ENCODE results near the gene RSPH1.

Gene RSPH1

DNA sequence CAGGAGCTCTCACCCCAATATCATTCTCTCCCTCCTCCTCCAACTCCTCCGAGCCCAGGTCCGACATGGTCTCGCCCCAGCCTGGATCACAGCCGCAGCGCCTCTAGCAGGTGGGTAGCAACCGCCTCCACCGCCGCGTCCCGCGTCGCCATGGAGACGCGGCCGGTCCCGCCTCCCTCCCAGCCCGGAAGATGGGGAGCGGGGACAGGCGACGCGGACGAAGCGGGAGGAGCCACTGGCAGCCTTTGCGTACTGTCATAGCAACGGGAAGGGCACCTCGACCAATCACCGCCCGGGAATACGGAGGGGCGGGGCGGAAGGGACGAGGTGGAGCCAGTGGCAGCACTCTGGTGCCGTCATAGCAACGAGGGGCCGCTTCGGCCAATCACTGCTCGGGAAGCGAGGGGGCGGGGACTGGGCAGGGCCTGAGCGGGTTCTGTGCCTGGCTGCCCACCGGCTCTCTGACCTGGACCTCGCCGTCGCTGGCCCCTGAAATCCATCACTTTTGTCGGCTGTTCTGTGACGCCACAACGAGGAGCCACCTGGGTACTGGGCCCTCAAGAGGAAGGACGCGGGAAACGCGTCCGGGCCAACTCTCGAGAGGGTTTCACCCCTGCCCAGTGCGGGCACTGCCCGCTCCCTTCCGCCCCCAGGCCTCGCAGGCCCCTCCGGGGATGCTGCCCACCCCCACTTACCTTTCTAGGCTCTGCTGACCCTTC, at the start of gene RSPH1:
Gene RSPH1, minus strand, starts transcription at position 105 of the 719 bp plus-strand sequence. Its CDS starts 38 bp downstream, at position 67.
- peak; percentile 93 to 97 for DNase-seq (ENCODE audit: low spot score in 2 of 2)
- peak within 1 kb of the TSS; percentile 92 for H3K27ac Mint-ChIP-seq
- H3K36me3 Mint-ChIP-seq, result no peaks in the 10 kb centered on the region
- H3K27me3 Mint-ChIP-seq, result peaks cover 3% of the 10 kb centered on the region
- H3K4me1 Mint-ChIP-seq, result peaks cover 10% of the 10 kb centered on the region
- ATAC-seq (ENCODE audit: low read depth), result peak; percentile 93
- H3K4me3 Mint-ChIP-seq, result peak within 1 kb of the TSS; percentile 89
- H3K9me3 Mint-ChIP-seq, result no peaks in the 10 kb centered on the region

DNA sequence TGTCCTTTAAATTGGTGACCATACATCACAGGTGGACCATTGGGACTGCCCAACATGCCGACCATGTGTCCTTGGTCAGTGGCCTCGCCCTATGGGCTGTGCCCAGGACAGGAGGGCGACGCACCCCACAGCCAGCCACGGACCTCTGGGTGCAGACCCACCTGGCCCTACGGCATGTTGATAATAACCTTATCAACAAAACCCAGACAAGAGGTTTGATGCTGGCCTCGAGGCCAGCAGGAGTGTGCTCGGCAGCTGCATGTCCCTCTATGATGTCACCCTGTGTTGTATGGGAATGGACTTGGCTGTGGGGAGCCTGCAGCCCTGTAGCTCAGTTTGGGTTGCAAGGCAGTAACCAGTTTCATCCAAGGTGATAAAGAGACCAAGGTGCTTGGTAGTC, 49.7 kb upstream of the RSPH1 start:
- H3K27ac Mint-ChIP-seq, result peak overlapping the region; percentile 57
- no peak overlapping the region for H3K4me3 Mint-ChIP-seq
- no peaks in the 10 kb centered on the region for H3K27me3 Mint-ChIP-seq
- H3K36me3 Mint-ChIP-seq, result peaks cover 50% of the 10 kb centered on the region
- ATAC-seq (ENCODE audit: low read depth) (no peak), DNase-seq (ENCODE audit: low spot score in 2 of 2) (no peak)
- no peaks in the 10 kb centered on the region for H3K9me3 Mint-ChIP-seq
- peaks cover 10% of the 10 kb centered on the region for H3K4me1 Mint-ChIP-seq

DNA sequence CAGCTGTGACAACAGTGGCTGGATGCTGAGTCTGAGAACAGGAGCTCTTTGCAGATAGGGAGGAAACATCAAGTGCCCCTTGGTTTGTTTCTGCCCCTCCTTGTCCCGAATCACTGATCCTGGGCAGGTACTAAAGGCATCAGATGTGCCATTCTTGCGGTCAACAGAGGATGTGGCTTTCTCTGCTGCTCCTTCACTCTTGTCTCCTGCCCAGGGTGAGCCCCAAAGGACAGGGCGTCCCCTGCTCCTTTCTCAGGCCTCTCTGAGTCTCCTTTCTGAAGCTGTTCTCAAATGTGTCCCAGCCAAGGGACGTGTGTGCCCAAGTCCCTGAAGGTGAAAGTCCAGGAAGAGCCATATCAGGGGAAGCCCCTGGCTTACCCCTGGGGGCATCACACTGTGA, 49.3 kb upstream of the RSPH1 start:
- no peak overlapping the region for H3K4me3 Mint-ChIP-seq
- H3K9me3 Mint-ChIP-seq, result no peaks in the 10 kb centered on the region
- H3K36me3 Mint-ChIP-seq, result peaks cover 49% of the 10 kb centered on the region
- H3K27ac Mint-ChIP-seq, result peak overlapping the region; percentile 57
- DNase-seq (ENCODE audit: low spot score in 2 of 2) (no peak), ATAC-seq (ENCODE audit: low read depth) (peak; percentile 66)
- H3K4me1 Mint-ChIP-seq, result peaks cover 10% of the 10 kb centered on the region
- no peaks in the 10 kb centered on the region for H3K27me3 Mint-ChIP-seq

DNA sequence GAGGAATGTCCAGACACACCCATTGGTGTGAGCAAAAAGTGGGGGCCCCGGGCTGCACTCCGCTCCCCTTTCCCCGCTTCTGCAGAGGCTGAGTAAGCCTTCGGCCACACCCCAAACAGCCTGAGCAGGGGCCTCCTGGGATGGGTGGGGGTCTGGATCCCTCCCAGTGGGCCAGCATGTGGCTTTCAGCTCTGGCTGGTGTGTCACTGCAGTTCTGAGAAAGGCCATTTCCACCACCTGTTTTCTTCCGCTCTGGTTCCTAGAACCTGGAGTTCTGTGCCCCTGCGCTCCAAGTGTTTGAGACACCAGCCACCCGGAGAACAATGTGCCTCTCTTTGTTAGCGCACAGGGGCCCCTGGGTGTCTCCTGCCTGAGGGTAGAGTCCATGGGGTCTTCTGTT, 48.5 kb upstream of the RSPH1 start:
- H3K27ac Mint-ChIP-seq, result no peak overlapping the region
- peaks cover 52% of the 10 kb centered on the region for H3K36me3 Mint-ChIP-seq
- no peak overlapping the region for H3K4me3 Mint-ChIP-seq
- DNase-seq (ENCODE audit: low spot score in 2 of 2) (no peak), ATAC-seq (ENCODE audit: low read depth) (no peak)
- H3K9me3 Mint-ChIP-seq, result no peaks in the 10 kb centered on the region
- H3K4me1 Mint-ChIP-seq, result peaks cover 10% of the 10 kb centered on the region
- H3K27me3 Mint-ChIP-seq, result no peaks in the 10 kb centered on the region

DNA sequence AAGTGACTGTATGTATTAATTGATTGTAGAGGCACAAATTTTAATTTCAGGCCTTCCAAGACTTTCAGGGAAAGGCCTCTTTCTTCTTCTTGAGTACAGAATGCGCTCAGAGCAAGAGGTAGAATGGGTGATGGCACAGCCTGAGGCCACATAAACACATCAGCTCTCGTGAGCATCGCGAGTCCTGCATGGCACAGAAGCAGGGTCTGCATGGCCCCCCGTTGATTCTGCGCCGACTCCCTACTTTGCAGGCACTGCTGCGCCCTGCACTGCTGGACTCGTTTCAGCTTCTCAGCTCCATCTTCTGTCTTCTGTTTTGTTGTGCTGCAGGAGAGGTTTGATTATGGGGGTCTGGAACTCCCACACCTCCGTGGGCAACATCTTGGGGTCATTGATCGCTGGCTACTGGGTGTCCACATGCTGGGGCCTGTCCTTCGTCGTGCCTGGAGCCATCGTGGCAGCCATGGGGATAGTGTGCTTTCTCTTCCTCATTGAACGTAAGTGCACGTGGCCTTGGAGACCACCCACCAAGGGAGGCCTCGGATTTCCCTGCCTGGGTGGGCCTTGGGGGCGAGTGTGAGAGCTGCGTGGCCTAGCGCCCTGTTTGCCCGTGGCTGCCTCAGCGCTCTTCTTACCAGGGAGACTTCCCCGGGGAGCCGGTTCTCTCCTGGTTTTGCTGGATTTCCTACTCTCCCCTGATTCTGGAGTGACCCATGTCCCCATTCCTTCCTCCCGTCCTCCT, 47.3 kb upstream of the RSPH1 start:
- Mint-ChIP-seq H3K27ac (peak overlapping the region; percentile 48), H3K27me3 (no peaks in the 10 kb centered on the region), H3K4me1 (peaks cover 10% of the 10 kb centered on the region), H3K36me3 (peaks cover 49% of the 10 kb centered on the region), H3K9me3 (no peaks in the 10 kb centered on the region), H3K4me3 (no peak overlapping the region)
- ATAC-seq (ENCODE audit: low read depth), result no peak
- no peak for DNase-seq (ENCODE audit: low spot score in 2 of 2)

DNA sequence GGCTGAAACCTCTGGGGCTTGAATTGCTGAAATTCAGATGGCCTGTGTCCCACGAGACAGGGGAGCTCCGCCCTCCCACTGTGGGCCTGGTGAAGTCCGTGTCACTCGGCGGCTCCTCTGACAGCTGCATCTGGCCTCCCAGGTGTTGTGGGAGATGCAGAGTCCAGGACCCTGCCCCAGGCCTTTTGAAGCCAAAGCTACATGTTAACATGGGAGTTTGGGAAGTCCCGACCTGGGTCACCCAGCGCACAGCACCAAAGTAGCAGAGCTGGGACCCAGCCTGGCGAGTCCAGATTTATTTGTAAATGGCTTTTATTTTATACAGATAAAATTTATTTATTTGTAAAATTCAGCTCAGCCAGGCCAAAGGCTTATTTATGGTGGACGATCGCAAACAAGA, 46.6 kb upstream of the RSPH1 start:
- Mint-ChIP-seq H3K27ac (no peak overlapping the region), H3K9me3 (no peaks in the 10 kb centered on the region), H3K36me3 (peaks cover 42% of the 10 kb centered on the region), H3K4me3 (no peak overlapping the region), H3K27me3 (no peaks in the 10 kb centered on the region), H3K4me1 (peaks cover 10% of the 10 kb centered on the region)
- no peak for DNase-seq (ENCODE audit: low spot score in 2 of 2)
- no peak for ATAC-seq (ENCODE audit: low read depth)

DNA sequence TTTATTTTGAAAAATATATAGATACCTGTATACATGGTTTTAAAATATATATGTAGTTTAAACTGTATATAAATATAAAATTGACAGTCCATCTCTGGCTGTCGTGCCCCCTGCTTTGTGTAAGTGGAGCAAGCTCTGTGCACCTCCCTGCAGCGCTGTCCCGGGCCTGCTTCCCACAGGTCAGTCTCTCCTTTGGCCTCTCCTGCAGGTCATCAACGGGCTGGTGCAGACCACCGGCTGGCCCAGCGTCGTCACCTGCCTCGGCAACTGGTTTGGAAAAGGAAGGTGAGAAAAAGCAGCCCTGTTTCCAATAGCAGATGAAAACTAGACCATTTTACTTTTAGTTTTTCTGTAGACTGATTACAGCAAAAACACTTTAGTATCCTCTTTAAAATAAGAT, 46.2 kb upstream of the RSPH1 start:
- no peaks in the 10 kb centered on the region for H3K9me3 Mint-ChIP-seq
- DNase-seq (ENCODE audit: low spot score in 2 of 2) (no peak), ATAC-seq (ENCODE audit: low read depth) (no peak)
- no peak overlapping the region for H3K27ac Mint-ChIP-seq
- H3K4me3 Mint-ChIP-seq, result no peak overlapping the region
- peaks cover 10% of the 10 kb centered on the region for H3K4me1 Mint-ChIP-seq
- H3K36me3 Mint-ChIP-seq, result peaks cover 43% of the 10 kb centered on the region
- no peaks in the 10 kb centered on the region for H3K27me3 Mint-ChIP-seq

DNA sequence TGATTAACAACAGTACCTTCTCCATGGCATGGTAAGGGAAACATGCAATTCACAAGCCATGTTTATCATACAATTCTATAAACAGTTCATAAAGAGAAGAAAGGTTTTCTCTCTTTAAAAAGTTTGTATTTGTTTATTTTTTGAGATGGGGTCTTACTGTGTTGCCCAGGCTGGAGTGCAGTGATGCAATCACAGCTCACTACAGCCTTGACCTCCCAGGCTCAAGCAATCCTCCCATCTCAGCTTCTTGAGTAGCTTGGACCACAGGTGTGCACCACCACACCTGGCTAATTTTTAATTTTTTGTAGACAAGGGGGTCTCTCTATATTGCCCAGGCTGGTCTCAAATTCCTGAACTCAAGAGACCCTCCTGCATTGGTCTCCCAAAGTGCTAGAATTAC, 45.6 kb upstream of the RSPH1 start:
- peaks cover 15% of the 10 kb centered on the region for H3K4me1 Mint-ChIP-seq
- H3K4me3 Mint-ChIP-seq, result no peak overlapping the region
- ATAC-seq (ENCODE audit: low read depth) (no peak), DNase-seq (ENCODE audit: low spot score in 2 of 2) (no peak)
- no peaks in the 10 kb centered on the region for H3K27me3 Mint-ChIP-seq
- H3K9me3 Mint-ChIP-seq, result no peaks in the 10 kb centered on the region
- no peak overlapping the region for H3K27ac Mint-ChIP-seq
- peaks cover 41% of the 10 kb centered on the region for H3K36me3 Mint-ChIP-seq

DNA sequence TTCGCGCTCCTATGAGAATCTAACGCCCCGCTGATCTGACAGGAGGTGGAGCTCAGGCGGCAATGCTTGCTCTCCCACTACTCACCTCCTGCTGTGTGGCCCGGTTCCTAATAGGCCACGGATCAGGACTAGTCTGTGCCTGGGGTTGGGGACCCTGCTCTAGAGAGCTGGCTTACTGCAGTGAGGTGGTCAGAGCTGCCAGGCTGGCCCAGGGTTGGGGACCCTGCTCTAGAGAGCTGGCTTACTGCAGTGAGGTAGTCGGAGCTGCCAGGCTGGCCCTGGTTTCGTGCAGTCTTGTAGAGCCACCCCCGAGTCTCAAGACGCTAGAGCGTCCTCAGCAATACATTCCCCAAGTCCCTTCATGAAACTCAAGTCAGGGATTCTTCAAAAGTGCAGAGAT, 45.1 kb upstream of the RSPH1 start:
- ATAC-seq (ENCODE audit: low read depth), result no peak
- Mint-ChIP-seq H3K4me1 (peaks cover 19% of the 10 kb centered on the region), H3K27ac (no peak overlapping the region), H3K4me3 (no peak overlapping the region), H3K9me3 (no peaks in the 10 kb centered on the region), H3K36me3 (peaks cover 38% of the 10 kb centered on the region), H3K27me3 (no peaks in the 10 kb centered on the region)
- no peak for DNase-seq (ENCODE audit: low spot score in 2 of 2)

DNA sequence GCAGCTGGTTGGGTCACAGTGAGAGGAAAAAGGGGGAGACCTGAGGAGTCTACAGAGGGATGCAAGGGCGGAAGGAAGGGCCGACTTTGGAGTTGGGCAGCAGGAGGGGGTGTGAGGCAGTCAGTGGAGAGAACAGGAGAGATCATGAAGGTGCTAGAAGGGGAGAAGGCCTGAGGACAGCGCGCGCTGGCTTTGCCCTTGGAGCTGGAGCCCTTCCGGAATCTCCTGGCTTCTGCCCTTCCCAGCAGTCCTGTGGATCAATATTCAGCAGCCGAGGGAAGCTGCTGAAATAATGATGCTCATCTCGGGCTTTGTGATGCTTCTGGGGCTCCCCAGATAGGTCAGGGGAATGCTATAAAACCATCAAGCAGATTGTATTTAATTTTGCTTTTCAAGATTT, 44.4 kb upstream of the RSPH1 start:
- H3K4me3 Mint-ChIP-seq, result no peak overlapping the region
- no peak for ATAC-seq (ENCODE audit: low read depth)
- DNase-seq (ENCODE audit: low spot score in 2 of 2), result no peak
- no peaks in the 10 kb centered on the region for H3K27me3 Mint-ChIP-seq
- H3K4me1 Mint-ChIP-seq, result peaks cover 26% of the 10 kb centered on the region
- H3K9me3 Mint-ChIP-seq, result no peaks in the 10 kb centered on the region
- no peak overlapping the region for H3K27ac Mint-ChIP-seq
- peaks cover 36% of the 10 kb centered on the region for H3K36me3 Mint-ChIP-seq

DNA sequence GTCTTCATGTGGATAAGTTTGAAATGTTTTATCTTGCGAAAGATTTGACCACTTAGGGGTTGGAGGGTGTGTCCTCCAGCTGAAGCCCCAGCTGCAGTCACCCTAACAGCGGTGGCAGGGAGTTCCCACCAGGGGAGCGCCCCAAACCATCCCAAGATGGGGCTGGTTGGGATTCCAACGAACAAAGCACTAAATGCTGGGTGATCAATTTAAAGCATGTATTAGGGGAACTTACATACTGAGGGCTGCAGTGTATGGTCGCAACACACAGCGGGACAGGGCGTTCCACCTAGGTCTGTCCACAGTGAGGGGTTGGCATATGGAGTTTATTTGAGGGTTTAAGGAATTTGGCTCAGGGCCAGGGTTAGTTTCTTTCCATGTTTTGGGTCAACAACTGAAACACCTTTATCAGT, 43.9 kb upstream of the RSPH1 start:
- ATAC-seq (ENCODE audit: low read depth), result no peak
- H3K27me3 Mint-ChIP-seq, result no peaks in the 10 kb centered on the region

DNA sequence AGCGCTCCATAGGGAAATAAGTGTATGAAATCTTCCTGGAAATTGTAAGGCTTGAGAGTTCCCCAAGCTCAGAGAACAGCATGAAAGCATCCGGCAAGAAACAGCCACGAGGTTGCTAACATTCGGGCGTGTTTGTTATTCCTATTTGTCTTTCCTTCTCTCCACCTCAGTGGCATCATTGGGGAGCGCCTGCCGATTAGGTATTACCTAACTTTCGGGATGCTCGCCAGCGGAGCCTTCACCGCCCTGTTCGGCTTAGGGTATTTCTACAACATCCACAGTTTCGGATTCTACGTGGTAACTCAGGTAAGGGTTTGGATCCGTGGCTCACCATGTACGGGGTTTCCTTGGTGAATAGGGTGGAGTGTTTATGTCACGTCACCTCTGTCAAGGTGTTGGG, 43.3 kb upstream of the RSPH1 start:
- no peak overlapping the region for H3K4me3 Mint-ChIP-seq
- DNase-seq (ENCODE audit: low spot score in 2 of 2) (no peak), ATAC-seq (ENCODE audit: low read depth) (no peak)
- peaks cover 26% of the 10 kb centered on the region for H3K4me1 Mint-ChIP-seq
- no peaks in the 10 kb centered on the region for H3K9me3 Mint-ChIP-seq
- H3K27me3 Mint-ChIP-seq, result no peaks in the 10 kb centered on the region
- H3K27ac Mint-ChIP-seq, result peak overlapping the region; percentile 38
- peaks cover 27% of the 10 kb centered on the region for H3K36me3 Mint-ChIP-seq

More for the DNA sequence above, 43.9 kb upstream of the RSPH1 start:
- peaks cover 32% of the 10 kb centered on the region for H3K36me3 Mint-ChIP-seq
- no peak for DNase-seq (ENCODE audit: low spot score in 2 of 2)
- H3K4me1 Mint-ChIP-seq, result peaks cover 24% of the 10 kb centered on the region
- H3K4me3 Mint-ChIP-seq, result no peak overlapping the region
- no peaks in the 10 kb centered on the region for H3K9me3 Mint-ChIP-seq
- no peak overlapping the region for H3K27ac Mint-ChIP-seq

DNA sequence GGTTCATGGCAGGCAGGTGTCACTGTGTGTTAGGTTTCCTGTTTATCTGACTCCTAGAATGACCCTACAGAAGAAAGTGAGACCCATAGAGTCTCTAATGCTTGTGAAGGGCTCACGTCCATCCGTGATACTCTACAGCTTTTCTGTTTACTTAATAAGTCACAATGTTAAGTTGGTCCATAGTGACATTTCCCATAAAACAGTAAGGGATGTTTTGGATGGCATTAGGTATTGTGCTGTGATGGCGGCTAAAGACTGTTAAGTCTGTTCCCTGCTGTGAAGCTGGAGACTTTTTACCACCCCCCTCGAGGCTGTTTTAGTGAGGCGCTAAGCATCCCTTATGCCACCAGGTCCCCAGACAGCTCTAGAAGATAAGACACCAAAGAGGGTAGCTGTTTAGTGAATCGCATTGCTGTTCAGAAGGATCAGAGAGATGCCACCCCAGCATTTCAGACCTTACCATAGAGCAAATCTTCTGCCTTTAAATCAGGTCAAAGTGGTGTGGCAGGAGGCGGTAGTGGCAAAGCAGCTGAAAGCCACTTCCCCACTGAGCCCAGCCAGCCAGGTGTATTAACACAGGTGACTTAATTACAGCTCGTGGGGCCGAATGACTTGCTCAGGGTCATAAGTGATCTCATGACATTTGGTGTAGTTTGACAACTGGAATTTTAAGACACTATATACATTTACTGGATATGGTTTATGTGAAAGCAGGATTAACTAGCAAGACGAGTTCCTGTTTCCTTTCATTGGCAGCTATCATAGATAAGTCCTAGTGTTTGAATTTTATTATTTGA, 42.7 kb upstream of the RSPH1 start:
- Mint-ChIP-seq H3K36me3 (peaks cover 26% of the 10 kb centered on the region), H3K27me3 (no peaks in the 10 kb centered on the region), H3K27ac (peak overlapping the region; percentile 99), H3K4me3 (no peak overlapping the region), H3K9me3 (no peaks in the 10 kb centered on the region), H3K4me1 (peaks cover 30% of the 10 kb centered on the region)
- no peak for DNase-seq (ENCODE audit: low spot score in 2 of 2)
- ATAC-seq (ENCODE audit: low read depth), result no peak

DNA sequence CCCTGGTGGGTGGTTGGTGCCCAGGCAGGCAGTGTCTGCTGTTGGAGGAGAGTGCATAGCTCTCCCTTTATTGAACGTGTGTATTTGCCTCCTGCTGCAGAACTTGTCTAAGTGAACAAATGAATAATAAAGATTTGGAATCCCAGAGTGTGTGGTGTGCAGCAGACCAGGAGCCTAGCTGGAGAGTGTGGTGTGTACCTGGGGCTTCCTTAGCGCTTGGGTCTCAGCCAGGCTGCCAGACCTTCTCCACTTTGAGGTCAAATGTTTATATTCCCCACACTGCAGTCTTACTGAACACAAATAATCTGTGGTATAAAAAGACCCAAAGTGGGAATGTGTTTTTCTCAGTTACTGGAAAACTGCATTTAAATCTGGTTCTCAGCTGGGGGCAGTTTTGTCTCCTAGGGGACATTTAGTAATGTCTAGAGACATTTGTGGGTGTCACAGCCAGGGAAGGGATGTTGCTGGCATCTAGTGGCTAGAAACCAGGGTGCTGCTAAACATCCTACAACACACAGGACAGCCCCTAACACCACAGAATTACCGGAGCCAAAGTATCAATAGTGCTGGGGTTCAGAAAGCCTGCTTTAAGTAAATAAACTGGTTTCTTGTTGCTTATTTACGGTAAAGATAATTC, 41.2 kb upstream of the RSPH1 start:
- H3K4me3 Mint-ChIP-seq, result no peak overlapping the region

More for the DNA sequence above, 41.2 kb upstream of the RSPH1 start:
- no peak for ATAC-seq (ENCODE audit: low read depth)
- peak overlapping the region; percentile 99 for H3K27ac Mint-ChIP-seq
- H3K9me3 Mint-ChIP-seq, result no peaks in the 10 kb centered on the region
- no peaks in the 10 kb centered on the region for H3K27me3 Mint-ChIP-seq
- H3K36me3 Mint-ChIP-seq, result peaks cover 20% of the 10 kb centered on the region
- H3K4me1 Mint-ChIP-seq, result peaks cover 40% of the 10 kb centered on the region
- peak in 1 of 2 donors; percentile 30 for DNase-seq (ENCODE audit: low spot score in 2 of 2)
